NCI-H69 (cell line): ENCODE measurements around the gene COQ10B.
"Not testable (repeated sequence)": the region's sequence is repeated elsewhere in the genome, so short reads cannot be mapped to it uniquely, and the experiment has no call there.

Source experiments
- DNase-seq: peaks from one replicate; lab custom pipeline; 2025; lab: John Stamatoyannopoulos, UW

Gene COQ10B

DNA sequence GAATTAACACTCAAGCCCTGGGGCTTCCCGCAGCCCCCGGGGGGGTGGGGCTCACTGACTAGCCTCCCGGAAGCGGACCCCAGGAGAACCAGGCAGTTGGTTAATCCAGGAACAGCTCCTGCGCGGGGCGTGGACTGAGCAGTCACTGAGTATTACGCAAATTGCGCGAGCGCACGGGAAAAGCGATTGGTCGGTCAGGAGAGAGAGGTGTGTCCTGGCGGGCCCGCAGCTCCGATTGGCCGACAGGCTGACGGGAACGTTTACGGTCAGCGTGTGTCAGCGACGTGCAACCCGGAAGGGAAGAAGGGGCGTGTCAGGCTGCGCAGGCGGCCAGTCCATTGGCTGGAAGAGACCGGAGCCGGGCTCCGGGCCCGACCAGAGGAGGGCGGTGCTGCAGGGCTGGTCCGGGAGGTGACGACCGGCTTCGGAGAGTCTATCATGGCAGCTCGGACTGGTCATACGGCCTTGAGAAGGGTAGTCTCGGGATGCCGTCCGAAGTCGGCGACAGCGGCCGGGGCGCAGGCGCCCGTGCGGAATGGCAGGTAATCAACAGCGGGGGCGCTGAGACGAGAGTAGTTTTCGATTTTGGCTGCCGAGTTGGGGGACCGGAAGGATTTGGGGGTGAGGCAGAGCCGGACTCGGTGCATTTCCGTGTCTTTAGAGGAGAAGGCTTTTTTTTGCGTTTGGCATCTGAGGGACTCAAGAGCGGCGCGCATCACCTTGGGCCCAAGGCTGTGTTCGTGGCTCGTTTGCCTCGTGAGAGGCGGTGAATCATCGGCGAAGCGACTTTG is at the start of gene COQ10B:
COQ10B (plus strand) TSS at position 430 of the 791 bp plus-strand sequence; CDS start at position 439, 9 bp downstream.
- peak; percentile 98 for DNase-seq

DNA sequence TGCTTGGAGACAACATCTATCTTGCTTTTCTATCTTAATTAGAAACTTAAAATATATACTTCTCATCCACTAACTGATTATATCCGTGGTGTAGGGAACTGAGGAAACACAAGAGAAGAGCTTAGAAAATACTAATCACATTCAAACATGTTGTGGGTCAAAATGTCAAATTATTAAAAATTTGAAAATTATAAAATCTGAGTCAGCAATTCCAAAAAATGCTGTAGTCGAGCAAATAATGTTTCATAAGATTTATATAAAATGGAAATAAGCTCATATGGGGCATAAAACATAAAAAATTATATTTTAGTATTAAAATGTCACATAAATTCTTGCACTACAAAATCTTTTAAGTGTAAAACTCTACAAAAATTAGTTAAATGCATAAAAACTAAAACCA is 47.8 kb upstream of the COQ10B start:
- DNase-seq: no peak

DNA sequence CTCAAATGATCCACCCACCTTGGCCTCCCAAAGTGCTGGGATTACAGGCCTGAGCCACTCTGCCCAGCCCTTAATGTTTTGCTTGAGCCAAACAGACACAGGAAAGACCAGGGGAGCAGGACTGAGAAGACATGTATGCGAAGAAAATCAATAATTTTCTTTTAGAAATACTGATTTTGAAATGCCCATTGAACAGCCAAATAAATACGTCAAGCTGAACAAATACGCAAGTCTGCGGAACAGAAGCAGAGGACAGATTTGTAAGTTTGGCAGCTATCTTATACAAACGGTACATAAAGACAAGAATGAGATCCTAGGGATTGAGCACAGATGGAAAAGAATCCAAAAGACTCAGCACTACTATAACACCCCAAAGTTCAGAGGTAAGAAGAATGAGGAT is 39.3 kb upstream of the COQ10B start:
- DNase-seq: no peak

DNA sequence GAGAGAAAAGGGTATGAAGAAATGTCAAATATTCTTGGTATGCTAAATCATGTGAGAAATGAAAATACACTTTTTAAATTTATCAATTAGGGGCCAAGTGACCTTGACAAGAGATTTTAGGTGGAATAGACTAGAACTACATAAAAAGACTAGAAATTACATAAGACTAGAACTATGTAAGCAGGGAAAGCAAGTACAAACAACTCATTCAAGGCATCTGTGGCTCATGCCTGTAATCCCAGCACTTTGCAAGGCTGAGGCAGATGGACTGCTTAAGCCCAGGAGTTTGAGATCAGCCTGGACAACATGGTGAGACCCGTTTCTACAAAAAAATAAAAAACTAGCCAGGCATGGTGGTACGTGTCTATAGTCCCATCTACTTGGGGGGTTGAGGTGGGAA is 38.8 kb upstream of the COQ10B start:
- DNase-seq: no peak

DNA sequence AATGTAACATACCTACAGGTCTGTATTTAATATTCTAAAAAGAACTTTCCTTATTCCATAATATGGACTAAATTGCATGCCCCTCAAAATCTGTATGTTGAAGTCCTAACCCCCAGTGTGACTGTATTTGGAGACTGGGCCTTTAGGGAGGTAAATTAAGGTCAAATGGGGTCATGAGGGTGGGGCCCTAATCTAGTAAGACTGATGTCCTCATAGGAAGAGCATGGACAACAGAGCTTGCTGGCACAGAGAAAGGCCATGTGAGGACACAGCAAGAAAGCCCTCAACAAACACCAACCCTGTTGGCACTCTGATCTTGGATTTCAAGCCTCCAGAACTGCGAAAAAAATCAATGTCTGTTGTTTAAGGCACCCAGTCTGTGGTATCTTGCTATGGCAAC is 37.1 kb upstream of the COQ10B start:
- no peak for DNase-seq

DNA sequence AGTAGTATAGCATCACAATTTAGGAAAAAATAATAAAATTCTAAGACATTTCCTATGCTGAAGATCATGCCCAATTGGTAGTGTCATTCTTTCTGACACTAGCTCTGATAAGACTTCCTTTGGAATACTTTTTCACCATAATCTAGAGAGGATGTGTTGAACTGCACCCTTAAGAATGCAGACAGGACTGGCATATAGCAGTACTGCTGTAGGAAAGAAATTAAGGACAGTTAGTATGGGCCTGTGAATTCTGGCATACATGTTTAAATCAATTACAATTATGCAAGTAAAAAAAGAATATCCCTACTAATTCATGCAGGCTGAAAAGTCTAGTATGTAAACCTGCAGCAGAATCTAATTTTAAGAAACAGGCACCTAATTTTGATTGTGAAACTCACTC is 33.9 kb upstream of the COQ10B start:
- no peak for DNase-seq

DNA sequence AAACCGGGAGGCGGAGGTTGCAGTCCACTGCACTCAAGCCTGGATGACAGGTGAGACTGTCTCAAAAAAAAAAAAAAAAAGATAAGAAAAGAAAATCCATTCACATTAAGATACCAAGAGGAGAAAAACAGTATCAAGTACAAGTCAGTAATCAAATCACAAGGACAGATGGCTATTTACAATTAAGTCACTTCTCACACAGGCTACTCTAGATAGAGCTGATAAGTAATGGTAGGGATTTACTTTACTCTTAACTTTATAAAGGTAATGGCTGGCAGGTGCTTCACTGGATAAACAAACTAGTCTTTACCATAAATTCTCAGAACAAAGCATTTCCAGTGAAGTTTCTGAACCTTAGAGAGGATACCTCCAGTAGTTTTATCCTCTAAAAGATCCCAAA is 30.0 kb upstream of the COQ10B start:
- DNase-seq: no peak

DNA sequence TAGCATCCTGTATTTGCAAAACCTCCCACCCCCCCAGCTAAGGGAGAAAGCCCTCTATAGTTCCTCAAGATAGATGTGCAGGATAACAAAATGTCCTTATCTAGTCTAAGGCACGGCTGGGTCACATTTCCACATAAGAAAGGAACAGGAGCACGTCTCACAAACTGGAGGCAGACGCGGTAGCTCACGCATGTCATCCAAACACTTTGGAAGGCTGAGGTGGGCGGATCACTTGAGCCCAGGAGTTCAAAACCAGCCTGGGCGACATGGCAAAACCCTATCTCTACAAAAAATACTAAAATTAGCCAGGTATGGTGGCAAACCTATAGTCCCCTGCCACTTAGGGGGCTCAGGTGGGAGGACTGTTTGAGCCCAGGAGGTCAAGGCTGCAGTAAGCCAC is 27.8 kb upstream of the COQ10B start:
- DNase-seq: no peak

DNA sequence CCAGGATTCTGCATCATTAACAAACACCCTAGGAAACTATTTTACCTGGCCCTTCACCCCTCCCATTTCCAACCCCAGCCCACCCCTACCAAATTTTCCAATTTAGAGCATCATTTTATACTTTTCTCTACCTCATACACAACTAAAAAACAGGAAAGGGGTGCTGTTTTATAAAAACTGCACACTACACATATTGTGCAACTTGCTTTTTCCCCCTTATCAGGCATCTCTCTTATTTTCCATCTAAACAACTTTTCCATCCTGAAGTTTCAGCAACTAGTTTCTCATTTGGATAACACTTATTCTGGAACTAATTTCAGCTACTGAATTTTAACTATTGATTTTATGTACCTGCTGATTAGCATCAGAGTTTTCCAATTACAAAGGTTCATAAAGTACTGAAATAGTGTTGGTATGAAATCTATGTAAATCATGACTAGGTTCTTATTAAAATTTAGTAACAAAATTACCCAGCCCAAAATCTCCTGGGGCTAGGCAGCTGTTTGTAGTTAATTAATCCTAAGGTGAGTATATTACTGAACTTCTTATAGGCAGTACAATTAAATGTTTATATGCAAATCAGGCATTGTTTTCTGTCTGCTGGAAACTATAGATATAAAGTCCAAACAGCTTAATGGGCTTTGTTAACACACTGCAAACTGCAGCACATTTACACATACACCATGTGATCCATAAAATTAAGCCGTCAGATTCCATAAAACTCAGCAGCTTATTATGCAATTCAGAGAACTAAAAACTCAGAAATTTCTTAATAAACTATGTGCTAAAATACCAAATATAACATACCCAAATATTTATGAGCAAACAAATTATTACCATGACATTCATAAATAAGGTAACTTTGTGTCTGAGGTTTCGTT is 26.4 kb upstream of the COQ10B start:
- DNase-seq: no peak

DNA sequence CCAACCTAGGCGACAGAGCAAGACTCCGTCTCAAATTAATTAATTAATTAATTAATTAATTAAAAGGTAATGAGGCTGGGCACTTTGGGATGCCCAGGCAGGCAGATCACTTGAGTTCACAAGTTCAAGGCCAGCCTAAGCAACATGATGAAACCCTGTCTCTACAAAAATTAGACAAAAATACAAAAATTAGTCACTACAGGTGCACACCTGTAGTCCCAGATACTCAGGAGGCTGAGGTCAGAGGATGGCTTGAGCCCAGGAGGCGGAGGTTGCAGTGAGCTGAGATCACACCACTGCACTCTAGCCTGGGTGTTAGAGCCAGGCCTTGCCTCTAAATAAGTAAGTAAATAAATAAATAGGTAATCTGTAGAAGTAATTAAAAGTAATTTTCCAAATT is 25.4 kb upstream of the COQ10B start:
- no peak for DNase-seq

DNA sequence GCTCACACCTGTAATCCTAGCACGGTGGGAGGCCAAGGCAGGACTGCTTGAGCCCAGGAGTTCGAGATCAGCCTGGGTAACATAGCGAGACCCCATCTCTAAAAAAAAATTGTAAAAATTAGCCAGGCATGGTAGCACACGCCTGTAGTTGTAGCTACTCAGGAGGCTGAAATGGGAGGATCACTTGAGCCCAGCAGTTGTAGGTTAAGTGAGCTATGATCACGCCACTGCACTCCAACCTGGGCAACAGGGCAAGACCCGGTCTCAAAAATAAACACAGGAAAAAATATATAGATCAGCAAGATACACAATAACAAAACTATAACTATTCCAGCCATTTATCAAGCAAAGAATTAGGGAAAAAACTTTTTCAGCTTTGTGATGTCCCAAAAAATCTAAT is 21.5 kb upstream of the COQ10B start:
- no peak for DNase-seq

DNA sequence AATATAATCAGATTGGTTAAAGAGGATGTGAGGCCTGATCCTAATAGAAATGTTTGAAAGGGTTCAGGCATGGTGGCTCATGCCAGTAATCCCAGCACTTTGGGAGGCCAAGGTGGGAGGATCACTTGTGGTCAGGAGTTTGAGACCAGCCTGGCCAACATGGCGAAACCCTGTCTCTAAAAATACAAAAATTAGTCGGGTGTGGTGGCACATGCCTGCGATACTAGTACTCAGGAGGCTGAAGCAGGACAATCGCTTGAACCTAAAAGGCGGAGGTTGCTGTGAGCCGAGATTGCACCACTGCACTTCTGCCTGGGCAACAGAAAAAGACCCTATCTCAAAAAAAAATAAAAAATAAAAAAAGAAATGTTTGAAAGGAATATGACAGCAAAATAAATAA is 20.8 kb upstream of the COQ10B start:
- not testable (repeated sequence) for DNase-seq

DNA sequence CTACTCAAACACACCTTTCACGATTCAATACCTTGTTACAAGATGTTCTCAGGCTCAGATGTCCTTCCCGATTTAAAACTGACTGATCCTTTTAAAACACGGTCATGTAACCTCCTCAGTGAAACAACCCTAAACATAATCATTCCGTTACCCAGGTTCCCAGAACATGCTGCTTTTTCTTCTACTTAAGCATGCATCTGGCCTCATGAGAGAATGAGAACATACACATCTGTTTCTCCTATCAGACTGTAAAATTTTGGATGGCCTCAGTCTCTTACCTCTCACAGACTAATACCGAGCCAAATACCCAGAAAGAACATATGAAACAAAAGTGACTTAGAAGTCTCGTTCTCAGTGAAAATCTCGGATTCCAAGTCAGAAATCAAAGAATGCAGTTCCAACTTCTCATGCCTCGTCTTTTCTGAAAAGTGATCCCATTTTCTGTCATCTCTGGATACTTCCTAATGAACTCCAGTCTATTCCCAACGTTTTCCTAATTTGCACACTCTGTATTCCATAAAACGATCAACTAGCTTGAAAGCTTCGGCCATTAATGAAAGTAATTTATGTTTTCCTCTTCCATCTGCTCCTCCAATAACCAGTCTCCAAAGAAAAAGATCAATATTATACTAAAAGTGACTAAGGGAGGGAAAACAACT is 19.4 kb upstream of the COQ10B start:
- no peak for DNase-seq

DNA sequence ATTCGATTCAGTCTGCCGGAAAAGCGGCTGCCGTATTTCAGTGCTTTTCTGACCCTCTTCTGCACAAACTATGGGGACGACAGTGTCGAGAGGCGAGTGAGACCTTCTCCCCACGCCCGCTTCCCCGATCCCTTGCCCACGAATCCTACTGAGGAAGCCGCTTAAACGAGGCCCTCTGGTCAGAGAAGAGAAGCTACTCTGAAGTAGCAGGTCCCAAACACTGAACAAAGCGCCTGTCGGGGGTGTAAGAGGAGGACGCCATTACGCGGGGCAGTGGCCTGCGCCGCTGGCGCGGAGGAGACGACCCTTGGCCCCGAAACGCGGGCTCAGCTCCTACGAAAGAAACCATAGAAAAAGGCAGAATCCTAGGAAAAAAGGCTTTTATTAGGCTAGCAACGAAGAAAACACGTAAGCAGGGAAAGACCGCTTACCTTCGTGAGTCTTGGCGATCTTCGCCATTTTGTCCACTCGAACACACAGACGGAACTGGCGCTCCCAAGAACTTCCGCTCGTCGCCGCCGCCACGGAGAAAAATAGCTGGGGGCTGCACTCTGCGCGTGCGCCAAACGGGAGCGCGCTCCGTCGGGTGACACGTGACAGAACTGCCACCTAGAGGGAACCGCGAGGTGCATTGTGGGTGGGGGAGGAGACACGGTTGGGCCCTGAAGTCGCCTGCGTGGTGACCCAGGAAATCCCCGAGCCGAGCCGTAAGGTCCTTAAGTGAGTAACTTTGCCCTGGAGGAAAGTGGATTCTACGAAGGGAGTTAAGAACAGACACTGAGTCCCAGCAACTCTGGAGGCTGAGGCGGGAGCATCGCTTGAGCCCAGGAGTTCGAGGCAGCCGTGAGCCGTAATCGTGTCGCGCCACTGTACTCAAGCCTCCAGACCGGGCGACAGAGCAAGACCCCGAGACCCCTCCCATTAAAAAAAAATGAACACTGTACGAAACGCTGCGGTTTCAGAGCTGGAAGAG is 18.5 kb upstream of the COQ10B start, which contains the start of gene SF3B1:
SF3B1 (minus strand) TSS at position 488 of the 973 bp plus-strand sequence; CDS start at position 459, 29 bp downstream.
- DNase-seq: peak; percentile 95

DNA sequence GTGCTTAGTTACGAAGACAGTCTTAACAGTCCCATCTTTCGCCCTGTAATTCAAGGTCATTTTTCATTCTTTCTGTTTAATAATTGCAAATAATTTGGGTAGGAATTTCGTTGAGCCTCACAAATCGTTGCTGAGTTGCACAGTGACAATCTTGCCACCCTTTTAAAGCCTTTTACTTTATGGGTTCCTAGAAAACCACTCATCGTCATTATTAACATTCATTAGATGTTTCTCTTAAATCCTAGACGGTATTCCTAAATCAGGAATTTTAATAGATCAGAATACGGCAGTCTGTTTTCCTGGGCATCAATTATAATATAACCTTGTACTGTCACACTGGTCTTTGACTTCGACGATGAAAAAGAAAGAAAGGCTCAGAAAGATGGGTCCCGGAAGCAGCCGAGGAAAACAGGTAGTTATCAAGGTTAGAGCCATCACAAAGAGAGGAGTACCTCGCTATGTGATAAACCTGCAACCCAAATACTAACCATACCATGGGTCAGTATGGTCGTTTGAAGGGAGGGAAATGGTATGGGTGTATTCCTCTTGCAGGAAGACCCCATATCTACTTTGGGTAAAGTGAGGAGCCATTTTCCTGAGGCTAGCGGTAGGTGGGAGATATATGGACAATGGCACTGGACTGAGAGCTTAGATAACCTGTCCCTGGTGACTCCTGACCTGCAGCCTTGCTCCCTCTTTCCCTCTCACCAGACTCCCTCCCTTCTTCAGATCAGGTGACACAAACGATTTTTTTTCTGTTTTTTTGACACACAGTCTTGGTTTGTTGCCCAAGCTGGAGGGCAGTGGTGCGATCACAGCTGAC is 17.5 kb upstream of the COQ10B start:
- DNase-seq: peak; percentile 5

DNA sequence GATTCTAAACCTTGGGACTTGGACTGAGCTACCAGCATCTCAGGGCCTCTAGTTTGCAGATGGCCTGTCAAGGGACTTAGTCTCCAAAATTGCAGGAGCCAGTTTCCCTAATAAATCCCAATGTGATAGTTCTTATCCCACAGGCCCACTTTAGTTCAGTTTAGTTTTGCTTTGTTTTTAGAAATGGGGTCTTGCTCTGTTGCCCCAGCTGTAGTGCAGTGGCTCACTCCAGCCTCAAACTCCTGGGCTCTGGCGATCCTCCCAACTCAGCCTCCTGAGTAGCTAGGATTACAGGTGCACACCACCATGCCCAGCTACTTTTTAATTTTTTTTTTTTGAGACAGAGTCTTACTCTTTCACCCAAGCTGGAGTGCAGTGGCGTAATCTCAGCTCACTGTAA is 16.0 kb upstream of the COQ10B start:
- DNase-seq: no peak

DNA sequence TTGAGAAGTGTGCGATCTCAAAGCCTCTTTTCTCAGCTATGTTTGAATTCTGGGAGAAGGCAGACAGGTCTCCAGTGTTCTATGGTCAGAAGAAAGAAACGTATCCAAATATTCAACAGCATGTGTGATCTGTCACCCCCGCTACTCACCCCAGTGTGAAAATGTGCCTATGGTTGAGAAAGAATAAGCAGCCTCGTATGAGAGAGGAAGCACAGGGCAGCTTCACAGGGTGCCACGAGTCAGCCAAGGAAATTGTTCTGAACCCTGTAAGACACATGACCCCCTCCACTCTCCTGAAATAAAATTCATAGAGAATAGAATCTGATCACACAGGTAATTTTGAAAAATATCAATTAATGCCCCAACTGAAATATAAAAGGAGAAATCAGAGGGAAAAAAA is 10.5 kb upstream of the COQ10B start:
- no peak for DNase-seq

DNA sequence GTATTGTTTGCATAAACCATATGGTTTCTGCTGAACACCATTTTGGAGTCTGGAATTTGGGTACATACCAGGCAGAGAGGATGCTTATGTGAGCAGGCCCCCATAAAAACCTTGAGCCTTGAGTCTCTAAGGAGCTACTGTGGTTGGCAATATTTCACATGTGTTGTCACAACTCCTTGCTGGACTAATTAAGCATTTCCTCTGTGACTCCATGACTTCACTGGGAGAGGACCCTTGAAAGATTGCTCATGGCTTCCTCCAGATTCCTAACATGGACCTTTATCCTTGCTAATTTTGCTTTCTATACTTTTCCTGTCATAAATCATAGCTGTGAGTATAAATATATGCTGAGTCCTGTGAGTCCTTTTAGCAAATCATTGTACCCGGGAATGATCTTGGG is 7.6 kb upstream of the COQ10B start:
- DNase-seq: no peak

DNA sequence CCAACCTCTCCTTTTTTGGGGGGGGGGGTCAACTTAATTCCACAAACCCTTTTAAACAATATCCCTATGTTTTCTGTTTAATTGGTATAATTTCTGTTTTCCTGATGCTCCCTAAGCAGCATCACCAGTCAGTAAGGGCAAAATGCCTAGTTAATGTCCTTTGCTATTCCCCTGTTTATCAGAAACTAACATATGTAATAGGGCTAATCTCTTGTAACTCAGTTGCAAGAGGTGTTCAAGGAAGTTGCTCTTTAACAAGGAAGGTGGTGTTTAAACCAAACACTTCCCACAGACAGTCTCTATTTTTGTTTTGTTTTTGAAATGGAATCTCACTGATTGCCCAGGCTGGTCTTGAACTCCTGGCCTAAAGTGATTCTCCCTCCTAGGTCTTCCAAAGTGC is 6.5 kb upstream of the COQ10B start:
- DNase-seq: no peak

DNA sequence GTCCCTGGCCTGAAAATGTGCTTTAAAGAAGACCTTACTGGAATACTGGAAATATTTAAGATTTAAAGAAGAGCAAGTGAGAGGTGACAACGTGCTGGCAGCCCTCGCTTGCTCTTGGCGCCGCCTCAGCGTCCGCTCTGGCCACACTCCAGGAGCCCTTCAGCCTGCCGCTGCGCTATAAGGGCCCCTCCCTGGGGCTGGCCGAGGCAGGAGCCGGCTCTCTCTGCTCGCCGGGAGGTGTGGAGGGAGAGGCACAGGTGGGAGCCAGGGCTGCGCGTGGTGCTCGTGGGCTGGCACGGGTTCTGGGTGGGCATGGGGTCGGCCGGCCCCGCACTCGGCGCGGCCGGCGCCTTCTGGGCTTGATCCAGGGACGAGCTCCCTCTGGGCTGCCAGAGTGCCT is 2.9 kb upstream of the COQ10B start:
- peak; percentile 68 for DNase-seq
